NT2/D1 (cell line): Measurements from ENCODE around the gene EHBP1L1.

Experiments used
- YY1 ChIP-seq: IDR thresholded peaks from 2 replicates; pipeline ENCODE4 v1.6.1; 2011; ENCODE audit not compliant: insufficient read length, insufficient read depth
- ZNF274 ChIP-seq: IDR thresholded peaks from 2 replicates; pipeline ENCODE4 v1.6.1; 2011; ENCODE audit warnings: mild to moderate bottlenecking, low read depth, low read length

DNA sequence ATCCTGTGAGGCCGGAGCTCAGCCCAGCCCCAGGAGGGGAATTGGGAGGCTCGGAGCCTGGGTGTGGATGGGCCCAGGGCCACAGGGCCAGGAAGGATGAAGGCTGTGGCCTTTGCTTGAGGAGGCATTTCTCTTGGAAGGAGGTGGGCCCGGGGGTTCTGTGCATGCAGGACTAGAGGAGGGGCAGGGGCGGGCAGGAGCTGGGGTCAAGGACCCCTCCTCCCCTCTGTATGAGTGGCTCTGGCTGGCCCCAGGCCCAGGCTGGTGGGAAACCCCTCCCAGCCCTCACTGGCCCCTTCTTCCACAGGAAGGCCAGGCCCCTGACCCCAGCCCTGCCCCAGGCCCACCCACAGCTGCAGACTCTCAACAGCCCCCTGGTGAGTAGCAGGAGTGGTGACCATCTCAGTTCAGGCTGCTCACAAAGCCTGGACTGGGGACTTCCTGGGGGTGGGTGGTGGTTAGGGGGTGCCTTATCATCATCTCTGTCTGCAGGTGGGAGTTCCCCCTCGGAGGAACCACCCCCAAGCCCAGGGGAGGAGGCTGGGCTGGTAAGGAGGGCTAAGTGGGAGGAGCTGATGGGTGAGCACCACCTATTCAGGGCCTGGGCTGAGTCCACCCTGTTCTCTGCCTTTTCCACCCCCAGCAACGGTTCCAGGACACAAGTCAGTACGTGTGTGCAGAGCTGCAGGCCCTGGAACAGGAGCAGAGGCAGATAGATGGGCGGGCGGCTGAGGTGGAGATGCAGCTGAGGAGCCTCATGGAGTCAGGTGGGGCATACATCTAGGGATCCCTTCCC, 13.8 kb downstream of the EHBP1L1 start:
- TF ChIP-seq ZNF274 (no peak), YY1 (no peak)
